Mesendoderm (in vitro differentiated cells): ENCODE data around the gene IL6.
"Not testable (repeated sequence)": the region's sequence is repeated elsewhere in the genome, so short reads cannot be mapped to it uniquely, and the experiment has no call there.

Experiments
- DNase-seq: peaks from one replicate; pipeline ENCODE4 v3.0.0; 2013
- H2AK5ac ChIP-seq: 2 replicates; pipeline ENCODE4 v1.6.1; 2013; ENCODE audit warnings: low read length, inconsistent platforms
- H2BK120ac ChIP-seq: 2 replicates; pipeline ENCODE4 v1.6.1; 2013; ENCODE audit warnings: low read depth, mild to moderate bottlenecking, low read length, moderate library complexity, mixed read lengths
- H2BK15ac ChIP-seq: replicated peaks from 2 replicates; pipeline ENCODE4 v1.6.1; 2013; ENCODE audit warnings: low read depth, mild to moderate bottlenecking, moderate library complexity
- H2BK5ac ChIP-seq: 2 replicates; pipeline ENCODE4 v1.6.1; 2013; ENCODE audit warnings: low read length, inconsistent platforms
- H3K18ac ChIP-seq: 2 replicates; pipeline ENCODE4 v1.6.1; 2013; ENCODE audit warnings: mild to moderate bottlenecking, low read length, mixed read lengths
- H3K23ac ChIP-seq: one replicate; pipeline ENCODE4 v1.6.1; 2013; ENCODE audit warnings: low read length
- H3K27ac ChIP-seq: 2 replicates; pipeline ENCODE4 v1.5.1; 2013; ENCODE audit warnings: low read depth, mild to moderate bottlenecking, inconsistent platforms, low read length, moderate library complexity
- H3K27me3 ChIP-seq: 2 replicates; pipeline ENCODE4 v1.6.1; 2013; ENCODE audit warnings: low read length, control low read depth, mild to moderate bottlenecking, inconsistent platforms; ENCODE audit not compliant: insufficient read depth, poor library complexity
- H3K36me3 ChIP-seq: 2 replicates; pipeline ENCODE4 v1.6.1; 2013; ENCODE audit warnings: low read length, inconsistent platforms; ENCODE audit not compliant: control insufficient read depth, insufficient read depth
- H3K4ac ChIP-seq: one replicate; pipeline ENCODE4 v1.6.1; 2013; ENCODE audit warnings: low read depth, mild to moderate bottlenecking, low read length, moderate library complexity
- H3K4me1 ChIP-seq: 2 replicates; pipeline ENCODE4 v1.6.1; 2013; ENCODE audit warnings: low read depth, low read length, inconsistent platforms; ENCODE audit not compliant: control insufficient read depth
- H3K4me2 ChIP-seq: 2 replicates; pipeline ENCODE4 v1.6.1; 2013; ENCODE audit warnings: low read length
- H3K4me3 ChIP-seq: 2 replicates; pipeline ENCODE4 v1.5.1; 2013; ENCODE audit warnings: mild to moderate bottlenecking, low read length
- H3K56ac ChIP-seq: one replicate; pipeline ENCODE4 v1.6.1; 2013; ENCODE audit warnings: low read length
- H3K79me1 ChIP-seq: 2 replicates; pipeline ENCODE4 v1.6.1; 2013; ENCODE audit warnings: low read length, inconsistent platforms
- H3K79me2 ChIP-seq: 2 replicates; pipeline ENCODE4 v1.6.1; 2013; ENCODE audit warnings: mild to moderate bottlenecking, low read length; ENCODE audit not compliant: control insufficient read depth, insufficient read depth
- H3K9ac ChIP-seq: 2 replicates; pipeline ENCODE4 v1.6.1; 2013; ENCODE audit warnings: low read length, inconsistent platforms
- H4K5ac ChIP-seq: one replicate; pipeline ENCODE4 v1.6.1; 2013; ENCODE audit warnings: low read length
- H4K8ac ChIP-seq: one replicate; pipeline ENCODE4 v1.6.1; 2013; ENCODE audit warnings: low read depth, mild to moderate bottlenecking, control low read depth, low read length, moderate library complexity
- WGBS: extraction: QIAGEN DNeasy Blood & Tissue Kit; methylation state at CpG from one replicate; pipeline ENCODE4 v1.1.7; 2013; ENCODE audit warnings: low lambda C conversion rate, missing lambda C conversion rate; ENCODE audit not compliant: insufficient coverage; ENCODE audit errors: extremely low coverage; 5-methylcytosine and 5-hydroxymethylcytosine counted together

The IL6 gene

DNA sequence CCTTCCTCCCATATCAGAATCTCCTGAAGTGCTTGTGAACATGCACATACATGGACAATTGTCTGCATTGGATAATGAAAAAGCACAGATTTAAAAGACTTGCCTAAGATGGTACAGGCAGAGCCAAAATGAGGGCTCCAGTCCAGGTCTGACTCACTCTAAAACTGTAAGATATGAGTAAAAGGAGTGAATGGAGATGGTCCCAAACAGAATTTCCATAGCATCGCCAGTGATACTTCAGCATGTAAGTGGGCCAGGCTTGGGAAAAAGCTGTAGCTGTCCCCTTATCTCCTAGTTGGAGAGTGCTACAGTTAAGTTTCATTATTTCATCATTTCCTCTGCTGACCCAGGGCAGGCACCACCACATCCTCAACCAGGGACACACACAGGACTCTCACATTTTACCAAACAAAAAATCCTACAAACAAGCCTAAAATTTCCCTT, 26.4 kb upstream of the IL6 start:
- no peak overlapping the region for H3K4me2 ChIP-seq
- H3K4me1 ChIP-seq: peaks cover 5% of the 10 kb centered on the region
- H3K56ac ChIP-seq: peak overlapping the region; percentile 51
- peaks cover 3% of the 10 kb centered on the region for H3K79me2 ChIP-seq
- no peak overlapping the region for H4K8ac ChIP-seq
- peak overlapping the region; percentile 93 for H2BK15ac ChIP-seq
- no peaks in the 10 kb centered on the region for H3K79me1 ChIP-seq
- peak overlapping the region; percentile 39 for H2BK5ac ChIP-seq
- no peaks in the 10 kb centered on the region for H3K36me3 ChIP-seq
- WGBS: no CpG with 5 or more reads among the region's 1 CpG
- H3K23ac ChIP-seq: no peak overlapping the region
- H2AK5ac ChIP-seq: peak overlapping the region; percentile 88
- DNase-seq: no peak
- no peak overlapping the region for H3K9ac ChIP-seq
- H3K18ac ChIP-seq: peak overlapping the region; percentile 44
- H3K4me3 ChIP-seq: no peak overlapping the region
- no peak overlapping the region for H4K5ac ChIP-seq
- no peak overlapping the region for H3K27ac ChIP-seq
- no peak overlapping the region for H3K4ac ChIP-seq
- H3K27me3 ChIP-seq: no peaks in the 10 kb centered on the region
- no peak overlapping the region for H2BK120ac ChIP-seq

DNA sequence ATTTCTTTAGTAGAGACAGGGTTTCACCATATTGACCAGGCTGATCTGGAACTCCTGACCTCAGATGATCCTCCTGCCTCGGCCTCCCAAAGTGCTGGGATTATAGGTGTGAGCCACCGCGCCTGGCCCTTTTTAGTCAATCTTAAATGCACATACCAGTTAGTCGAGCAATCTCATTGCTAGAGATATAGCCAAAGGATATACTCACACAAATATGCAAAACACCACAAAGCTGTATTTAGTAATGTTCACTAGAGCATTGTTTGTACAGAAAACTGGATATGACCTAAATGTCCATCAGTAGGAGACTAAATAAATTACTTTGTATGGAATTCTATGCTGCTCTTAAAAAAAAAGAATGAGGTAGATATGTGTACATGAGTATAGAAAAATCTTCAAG, 24.5 kb upstream of the IL6 start:
- DNase-seq: no peak
- Histone ChIP-seq H3K4me1 (peaks cover 5% of the 10 kb centered on the region), H2BK15ac (peak overlapping the region; percentile 80), H3K4me3 (no peak overlapping the region), H3K79me1 (no peaks in the 10 kb centered on the region), H3K79me2 (peaks cover 5% of the 10 kb centered on the region), H2BK120ac (peak overlapping the region; percentile 98), H3K56ac (peak overlapping the region; percentile 75), H3K23ac (no peak overlapping the region), H3K4ac (peak overlapping the region; percentile 96), H3K27ac (peak overlapping the region; percentile 88), H3K27me3 (no peaks in the 10 kb centered on the region), H3K4me2 (no peak overlapping the region), H4K5ac (no peak overlapping the region), H2AK5ac (no peak overlapping the region), H2BK5ac (peak overlapping the region; percentile 14), H3K18ac (peak overlapping the region; percentile 94), H3K9ac (no peak overlapping the region), H3K36me3 (no peaks in the 10 kb centered on the region), H4K8ac (peak overlapping the region; percentile 65)
- WGBS: no CpG with 5 or more reads among the region's 4 CpGs

DNA sequence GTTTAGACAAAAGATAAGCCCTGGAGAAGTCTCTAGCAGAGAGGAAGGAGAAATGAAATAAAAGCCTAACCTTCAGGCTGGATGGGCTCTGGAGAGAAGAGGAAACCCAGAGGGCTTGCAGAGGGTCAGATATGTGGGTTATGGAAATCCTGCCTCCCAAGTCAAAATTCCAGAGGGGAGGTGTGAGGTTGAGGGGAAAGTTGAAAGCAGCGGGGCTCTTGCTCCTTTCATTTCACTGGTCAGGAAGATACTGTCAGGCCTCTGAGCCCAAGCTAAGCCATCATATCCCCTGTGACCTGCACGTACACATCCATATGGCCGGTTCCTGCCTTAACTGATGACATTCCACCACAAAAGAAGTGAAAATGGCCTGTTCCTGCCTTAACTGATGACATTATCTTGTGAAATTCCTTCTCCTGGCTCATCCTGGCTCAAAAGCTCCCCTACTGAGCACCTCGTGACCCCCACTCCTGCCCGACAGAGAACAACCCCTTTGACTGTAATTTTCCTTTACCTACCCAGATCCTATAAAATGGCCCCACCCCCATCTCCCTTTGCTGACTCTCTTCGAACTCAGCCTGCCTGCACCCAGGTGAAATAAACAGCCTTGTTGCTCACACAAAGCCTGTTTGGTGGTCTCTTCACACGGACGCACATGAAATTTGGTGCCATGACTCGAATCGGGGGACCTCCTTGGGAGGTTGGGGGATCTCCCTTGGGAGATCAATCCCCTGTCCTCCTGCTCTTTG, 23.7 kb upstream of the IL6 start:
- H3K18ac ChIP-seq: peak overlapping the region; percentile 99
- not testable (repeated sequence) for H3K23ac ChIP-seq, H3K4me1 ChIP-seq, H2AK5ac ChIP-seq, H3K4me2 ChIP-seq, H3K79me1 ChIP-seq, H3K36me3 ChIP-seq, H2BK15ac ChIP-seq, H3K27me3 ChIP-seq, H3K79me2 ChIP-seq, H4K5ac ChIP-seq, H4K8ac ChIP-seq
- peak overlapping the region; percentile 92 for H2BK120ac ChIP-seq
- DNase-seq: peak; percentile 99
- peak overlapping the region; percentile 98 for H3K56ac ChIP-seq
- peak overlapping the region; percentile 96 for H3K27ac ChIP-seq
- H2BK5ac ChIP-seq: peak overlapping the region; percentile 69
- H3K4me3 ChIP-seq: peak overlapping the region; percentile 6
- WGBS: no CpG with 5 or more reads among the region's 10 CpGs
- peak overlapping the region; percentile 93 for H3K9ac ChIP-seq
- peak overlapping the region; percentile 70 for H3K4ac ChIP-seq

DNA sequence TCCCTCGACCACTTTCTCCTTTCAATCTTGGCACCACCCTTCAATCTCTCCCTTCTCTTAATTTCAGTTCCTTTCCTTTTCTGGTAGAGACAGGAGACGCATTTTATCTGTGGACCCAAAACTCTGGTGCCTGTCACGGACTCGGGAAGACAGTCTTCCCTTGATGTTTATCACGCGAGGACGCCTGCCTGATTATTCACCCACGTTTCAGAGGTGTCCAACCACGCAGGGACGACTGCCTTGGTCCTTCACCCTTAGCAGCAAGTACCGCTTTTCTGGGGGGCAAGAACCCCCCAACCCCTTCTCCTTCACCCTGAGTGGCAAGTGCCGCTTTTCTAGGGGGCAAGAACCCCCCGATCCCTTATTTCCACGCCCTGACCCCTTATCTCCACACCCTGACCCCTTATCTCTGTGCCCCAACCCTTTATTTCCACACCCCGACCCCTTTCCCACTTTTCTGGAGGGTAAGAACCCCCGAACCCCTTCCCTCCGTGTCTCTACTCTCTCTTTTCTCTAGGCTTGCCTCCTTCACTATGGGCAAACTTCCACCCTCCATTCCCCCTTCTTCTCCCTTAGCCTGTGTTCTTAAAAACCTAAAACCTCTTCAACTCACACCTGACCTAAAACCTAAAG, 22.9 kb upstream of the IL6 start:
- not testable (repeated sequence) for H3K27me3 ChIP-seq, DNase-seq, H2BK15ac ChIP-seq, H3K4me1 ChIP-seq, H3K79me1 ChIP-seq, H3K79me2 ChIP-seq, H2AK5ac ChIP-seq, H3K36me3 ChIP-seq
- Histone ChIP-seq H3K56ac (peak overlapping the region; percentile 98), H2BK120ac (peak overlapping the region; percentile 92), H3K4me2 (peak overlapping the region; percentile 44), H2BK5ac (peak overlapping the region; percentile 98), H4K8ac (peak overlapping the region; percentile 91), H3K18ac (peak overlapping the region; percentile 99), H3K27ac (peak overlapping the region; percentile 96), H4K5ac (peak overlapping the region; percentile 87), H3K4ac (peak overlapping the region; percentile 99), H3K4me3 (peak overlapping the region; percentile 58), H3K9ac (peak overlapping the region; percentile 93), H3K23ac (peak overlapping the region; percentile 6)
- no CpG with 5 or more reads among the region's 17 CpGs for WGBS

DNA sequence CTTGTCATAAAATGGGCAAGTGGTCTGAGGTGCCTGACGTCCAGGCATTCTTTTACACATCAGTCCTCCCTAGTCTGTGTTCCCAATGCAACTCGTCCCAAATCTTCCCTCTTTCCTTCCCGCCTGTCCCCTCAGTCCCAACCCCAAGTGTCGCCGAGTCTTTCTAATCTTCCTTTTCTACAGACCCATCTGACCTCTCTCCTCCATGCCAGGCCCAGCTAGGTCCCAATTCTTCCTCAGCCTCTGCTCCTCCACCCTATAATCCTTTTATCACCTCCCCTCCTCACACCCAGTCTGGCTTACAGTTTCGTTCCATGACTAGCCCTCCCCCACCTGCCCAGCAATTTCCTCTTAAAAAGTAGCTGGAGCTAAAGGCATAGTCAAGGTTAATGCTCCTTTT, 22.3 kb upstream of the IL6 start:
- DNase-seq: peak; percentile 67
- H4K5ac ChIP-seq, H3K4me1 ChIP-seq, H4K8ac ChIP-seq, H3K27me3 ChIP-seq, H3K79me1 ChIP-seq, H3K79me2 ChIP-seq, H3K23ac ChIP-seq, H2BK15ac ChIP-seq, H2AK5ac ChIP-seq, H3K36me3 ChIP-seq: not testable (repeated sequence)
- H3K27ac ChIP-seq: peak overlapping the region; percentile 96
- peak overlapping the region; percentile 93 for H3K9ac ChIP-seq
- peak overlapping the region; percentile 57 for H2BK5ac ChIP-seq
- peak overlapping the region; percentile 99 for H3K18ac ChIP-seq
- H3K56ac ChIP-seq: peak overlapping the region; percentile 98
- peak overlapping the region; percentile 92 for H2BK120ac ChIP-seq
- peak overlapping the region; percentile 25 for H3K4me2 ChIP-seq
- no CpG with 5 or more reads among the region's 6 CpGs for WGBS
- H3K4me3 ChIP-seq: peak overlapping the region; percentile 13
- H3K4ac ChIP-seq: peak overlapping the region; percentile 83
